Smooth muscle cell (in vitro differentiated cells): Measurements from ENCODE around the gene MAP4K1. TPM values are rescaled to one million over a fixed set of nuclear protein-coding genes. Genes with fewer than 3 reads are reported as not detected.

ENCODE experiments used
- DNase-seq: peaks from one replicate; lab custom pipeline; 2025; ENCODE audit not compliant: unreplicated experiment; lab: John Stamatoyannopoulos, UW
- H2AFZ ChIP-seq: fragments of 200-600 bp; sonication (generic); 2 replicates; pipeline ENCODE4 v1.6.0; 2016; ENCODE audit warnings: antibody characterized with exemption, low read depth, mild to moderate bottlenecking
- H3F3A ChIP-seq: fragments of 200-600 bp; sonication (generic); 2 replicates; pipeline ENCODE4 v1.6.0; 2017; ENCODE audit warnings: antibody characterized with exemption, low read depth
- H3K27ac ChIP-seq: fragments of 200-600 bp; sonication (generic); 2 replicates; pipeline ENCODE4 v1.5.1; 2016; ENCODE audit warnings: low read depth, mild to moderate bottlenecking
- H3K27me3 ChIP-seq: fragments of 200-600 bp; sonication (generic); 2 replicates; pipeline ENCODE4 v1.6.1; 2016; ENCODE audit warnings: low read depth, mild to moderate bottlenecking
- H3K36me3 ChIP-seq: fragments of 200-600 bp; sonication (generic); 2 replicates; pipeline ENCODE4 v1.5.1; 2016; ENCODE audit warnings: low read depth
- H3K4me1 ChIP-seq: fragments of 200-600 bp; sonication (generic); 2 replicates; pipeline ENCODE4 v1.5.1; 2016; ENCODE audit warnings: low read depth
- H3K4me2 ChIP-seq: fragments of 200-600 bp; sonication (generic); 2 replicates; pipeline ENCODE4 v1.6.0; 2016; ENCODE audit warnings: mild to moderate bottlenecking
- H3K4me3 ChIP-seq: fragments of 200-600 bp; sonication (generic); 2 replicates; pipeline ENCODE4 v1.5.1; 2016; ENCODE audit warnings: mild to moderate bottlenecking
- H3K79me2 ChIP-seq: fragments of 200-600 bp; sonication (generic); 2 replicates; pipeline ENCODE4 v1.6.0; 2016; ENCODE audit warnings: low read depth, mild to moderate bottlenecking
- H3K9ac ChIP-seq: fragments of 200-600 bp; sonication (generic); 2 replicates; pipeline ENCODE4 v1.6.0; 2016; ENCODE audit warnings: low read depth
- H3K9me3 ChIP-seq: fragments of 200-600 bp; sonication (generic); replicated peaks from 2 replicates; pipeline ENCODE4 v1.5.1; 2016; ENCODE audit warnings: low read depth
- H4K20me1 ChIP-seq: fragments of 200-600 bp; sonication (generic); 2 replicates; pipeline ENCODE4 v1.6.0; 2016; ENCODE audit warnings: low read depth
- CTCF ChIP-seq: fragments of 200-600 bp; sonication (generic); IDR thresholded peaks from 2 replicates; pipeline ENCODE4 v1.5.1; 2017; ENCODE audit warnings: borderline replicate concordance, mild to moderate bottlenecking, antibody characterized with exemption; ENCODE audit not compliant: insufficient read depth, poor library complexity, severe bottlenecking
- WGBS: methylation state at CpG from one replicate; pipeline ENCODE4 v1.1.7; 2016; ENCODE audit warnings: low lambda C conversion rate; 5-methylcytosine and 5-hydroxymethylcytosine counted together
- polyA plus RNA-seq: library from polyadenylated mRNA; unstranded; fragments of >200 nt; fragmentation: Nextera tagmentation; extraction: Ambion mirVana; gene quantifications from 2 replicates; pipeline ENCODE4 v1.2.1, GENCODE V29; 2016
- total RNA-seq: library from RNA; depleted of rRNA; stranded (reverse); fragments of >200 nt; gene quantifications from 2 replicates; pipeline ENCODE4 v1.2.3, GENCODE V29; 2014

MAP4K1 gene
- total and polyA plus RNA-seq, 2 experiments from 2014 or later = 0.22 to 0.91 TPM

DNA sequence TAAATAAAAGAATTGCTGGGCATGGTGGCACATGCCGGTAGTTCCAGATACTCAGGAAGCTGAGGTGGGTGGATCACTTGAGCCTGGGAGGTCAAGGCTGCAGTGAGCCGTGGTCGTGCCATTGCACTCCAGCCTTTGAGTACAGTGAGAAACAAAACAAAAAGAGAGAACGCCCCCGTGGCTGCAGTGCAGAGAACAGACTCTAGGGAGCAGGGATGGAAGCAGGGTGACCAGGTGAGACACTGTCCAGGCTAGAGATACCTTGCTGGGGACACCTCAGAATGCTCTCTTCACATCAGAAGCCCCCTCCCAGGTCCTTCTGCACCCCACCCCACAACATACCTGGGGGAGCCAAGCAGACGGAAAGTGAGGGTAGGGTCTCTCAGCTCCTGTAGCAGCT, 24.8 kb downstream of the MAP4K1 start:
- TF ChIP-seq CTCF = no peak
- DNase-seq = no peak
- H3K9me3 ChIP-seq = no peaks in the 10 kb centered on the region
- no peaks in the 10 kb centered on the region for H4K20me1 ChIP-seq
- no peak overlapping the region for H3K4me2 ChIP-seq
- H2AFZ ChIP-seq = no peak overlapping the region
- H3K27me3 ChIP-seq = peaks cover 13% of the 10 kb centered on the region
- WGBS = 81% methylated on average over 6 of the region's 6 CpGs
- no peak overlapping the region for H3K9ac ChIP-seq
- H3K4me1 ChIP-seq = peaks cover 3% of the 10 kb centered on the region
- H3K4me3 ChIP-seq = no peak overlapping the region
- no peaks in the 10 kb centered on the region for H3F3A ChIP-seq
- no peak overlapping the region for H3K27ac ChIP-seq
- no peaks in the 10 kb centered on the region for H3K79me2 ChIP-seq
- no peaks in the 10 kb centered on the region for H3K36me3 ChIP-seq

- no peak for TF ChIP-seq CTCF
- no peak for DNase-seq
- no peak overlapping the region for H3K9ac ChIP-seq
- 98% methylated on average over 2 of the region's 2 CpGs for WGBS
- no peaks in the 10 kb centered on the region for H4K20me1 ChIP-seq
- H3K27me3 ChIP-seq = no peaks in the 10 kb centered on the region
- H3K27ac ChIP-seq = no peak overlapping the region
- no peak overlapping the region for H2AFZ ChIP-seq
- no peaks in the 10 kb centered on the region for H3K4me1 ChIP-seq
- H3K4me3 ChIP-seq = no peak overlapping the region
- no peaks in the 10 kb centered on the region for H3K36me3 ChIP-seq
- no peaks in the 10 kb centered on the region for H3K79me2 ChIP-seq
- no peak overlapping the region for H3K4me2 ChIP-seq
- no peaks in the 10 kb centered on the region for H3K9me3 ChIP-seq
- H3F3A ChIP-seq = no peaks in the 10 kb centered on the region
Observed at GRCh38 chr19:38588041-38588440, 29.7 kb downstream of the MAP4K1 start.

DNA sequence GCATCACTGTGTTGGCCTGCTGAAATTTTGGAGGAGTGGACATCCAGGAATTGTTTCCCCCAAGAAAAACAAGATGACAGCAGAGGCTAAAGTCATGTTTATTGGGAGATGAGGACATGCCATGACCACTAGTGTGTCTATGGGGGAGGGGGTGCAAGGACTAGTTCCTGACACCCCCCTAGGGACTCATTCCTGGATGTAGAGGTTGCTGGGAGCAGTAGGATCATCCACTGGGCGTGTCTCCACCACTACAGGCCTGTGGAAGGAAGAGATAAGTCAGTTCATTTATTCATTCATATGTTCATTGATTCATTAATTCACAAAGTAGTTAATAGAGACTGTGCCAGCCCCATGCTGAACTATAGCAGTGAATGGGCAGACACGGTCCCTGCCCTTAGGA, 30.2 kb downstream of the MAP4K1 start:
- Histone ChIP-seq H3K36me3 (no peaks in the 10 kb centered on the region), H3K9me3 (no peaks in the 10 kb centered on the region), H2AFZ (no peak overlapping the region), H3K4me3 (no peak overlapping the region), H4K20me1 (no peaks in the 10 kb centered on the region), H3K27me3 (no peaks in the 10 kb centered on the region), H3K4me1 (no peaks in the 10 kb centered on the region), H3K9ac (no peak overlapping the region), H3F3A (no peaks in the 10 kb centered on the region), H3K27ac (no peak overlapping the region), H3K79me2 (no peaks in the 10 kb centered on the region), H3K4me2 (no peak overlapping the region)
- no peak for DNase-seq
- WGBS = 94% methylated on average over 2 of the region's 2 CpGs
- TF ChIP-seq CTCF = no peak

DNA sequence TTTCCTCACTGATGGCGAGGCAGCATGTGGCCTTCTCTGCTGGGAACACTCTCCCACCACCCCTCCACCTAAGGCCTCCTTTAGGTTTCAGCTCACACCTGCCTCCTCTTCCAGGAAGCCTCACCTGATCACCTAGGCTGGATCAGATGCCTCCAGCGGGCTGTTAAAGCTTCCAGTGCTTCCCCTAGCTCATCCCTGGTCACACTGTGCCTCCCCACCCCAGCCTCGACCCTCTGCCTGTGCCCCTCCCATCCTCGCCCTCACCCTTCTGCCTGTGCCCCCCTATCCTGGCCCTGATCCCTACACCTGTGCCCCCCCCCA, 33.8 kb downstream of the MAP4K1 start:
- no peaks in the 10 kb centered on the region for H4K20me1 ChIP-seq
- no peaks in the 10 kb centered on the region for H3K79me2 ChIP-seq
- no peaks in the 10 kb centered on the region for H3K27me3 ChIP-seq
- 89% methylated on average over 4 of the region's 4 CpGs for WGBS
- no peak overlapping the region for H3K4me3 ChIP-seq
- no peak overlapping the region for H3K27ac ChIP-seq
- no peak for DNase-seq
- H3K36me3 ChIP-seq = no peaks in the 10 kb centered on the region
- H3K4me2 ChIP-seq = no peak overlapping the region
- H3K9me3 ChIP-seq = no peaks in the 10 kb centered on the region
- no peak overlapping the region for H2AFZ ChIP-seq
- H3K9ac ChIP-seq = no peak overlapping the region
- H3F3A ChIP-seq = no peaks in the 10 kb centered on the region
- no peak for TF ChIP-seq CTCF
- H3K4me1 ChIP-seq = no peaks in the 10 kb centered on the region
